SH-SY5Y (cell line): ENCODE data around the gene CYP27B1.

ENCODE experiments used
- GATA2 ChIP-seq: IDR thresholded peaks from 2 replicates; pipeline ENCODE4 v1.6.1; 2011; ENCODE audit warnings: mild to moderate bottlenecking, low read depth, low read length
- GATA3 ChIP-seq: IDR thresholded peaks from 2 replicates; pipeline ENCODE4 v1.6.1; 2011; ENCODE audit warnings: low read depth, mild to moderate bottlenecking, low read length, moderate library complexity

CYP27B1 gene

DNA sequence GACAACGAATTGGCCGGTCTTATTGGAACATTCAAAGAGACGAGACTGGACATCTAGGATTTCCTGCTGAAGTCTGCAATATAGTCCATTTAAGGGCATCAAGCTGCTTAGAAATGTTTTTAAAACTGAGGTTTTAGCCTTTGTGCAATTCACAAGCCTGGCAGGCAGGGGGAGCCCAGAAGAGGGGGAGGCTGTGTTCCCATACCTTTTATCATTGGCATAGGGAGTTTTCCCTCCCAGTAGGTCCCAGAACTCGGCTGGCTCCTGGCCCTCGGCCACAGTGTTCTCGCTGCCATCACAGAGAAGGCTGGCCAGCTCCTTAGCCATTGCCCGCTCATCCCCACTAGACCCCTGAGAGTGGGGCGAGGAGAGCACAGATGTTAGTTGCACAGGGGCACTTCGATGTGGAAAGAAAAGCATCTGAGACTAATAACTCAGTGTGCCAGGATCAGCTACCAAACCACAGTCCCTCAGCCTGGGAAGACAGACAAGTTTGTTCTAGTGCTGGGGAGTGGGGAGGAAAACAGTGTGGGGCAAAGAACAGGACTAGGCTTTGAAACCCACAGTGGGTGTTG lies 36.5 kb upstream of the CYP27B1 start:
- TF ChIP-seq GATA3, result no peak
- TF ChIP-seq GATA2, result no peak

DNA sequence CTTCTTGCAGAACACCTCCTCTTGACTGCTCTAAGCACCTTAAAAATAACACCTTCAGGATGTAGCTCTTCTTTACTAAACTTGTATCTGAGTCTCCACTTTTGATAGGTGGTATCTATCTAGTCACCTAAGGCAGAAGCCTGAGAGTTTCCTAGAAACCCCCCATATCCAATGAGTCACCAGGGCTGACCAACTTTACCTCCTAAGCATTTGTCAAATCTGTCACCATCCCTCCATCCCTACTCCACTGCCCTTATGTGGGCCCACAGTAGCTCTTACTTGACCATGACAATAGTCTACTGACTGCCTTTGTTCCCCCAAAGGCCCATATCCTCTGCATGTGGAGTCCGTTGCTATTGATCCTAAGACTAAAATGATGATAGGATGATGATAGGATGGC lies 35.7 kb upstream of the CYP27B1 start:
- TF ChIP-seq GATA3 (no peak), GATA2 (no peak)

DNA sequence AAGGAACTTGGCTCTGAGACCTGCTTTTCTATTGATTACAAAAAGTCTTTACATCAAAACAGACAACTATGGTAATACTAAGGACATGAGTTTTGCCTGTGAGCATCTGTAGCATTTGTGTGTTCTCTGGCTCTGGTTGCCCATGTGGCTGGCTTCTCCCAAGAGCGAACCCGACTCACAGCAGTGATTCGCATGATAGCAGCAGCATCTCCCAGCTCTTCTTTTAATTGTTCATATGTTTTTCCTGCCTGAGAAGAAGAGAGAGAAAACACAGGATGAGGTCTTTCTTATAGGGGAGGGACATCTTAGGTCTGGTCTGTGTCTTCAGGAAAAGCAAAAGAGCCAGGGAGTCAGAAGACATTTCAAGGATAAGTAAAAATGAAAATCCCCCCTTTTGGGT lies 34.1 kb upstream of the CYP27B1 start:
- no peak for TF ChIP-seq GATA3
- no peak for TF ChIP-seq GATA2

DNA sequence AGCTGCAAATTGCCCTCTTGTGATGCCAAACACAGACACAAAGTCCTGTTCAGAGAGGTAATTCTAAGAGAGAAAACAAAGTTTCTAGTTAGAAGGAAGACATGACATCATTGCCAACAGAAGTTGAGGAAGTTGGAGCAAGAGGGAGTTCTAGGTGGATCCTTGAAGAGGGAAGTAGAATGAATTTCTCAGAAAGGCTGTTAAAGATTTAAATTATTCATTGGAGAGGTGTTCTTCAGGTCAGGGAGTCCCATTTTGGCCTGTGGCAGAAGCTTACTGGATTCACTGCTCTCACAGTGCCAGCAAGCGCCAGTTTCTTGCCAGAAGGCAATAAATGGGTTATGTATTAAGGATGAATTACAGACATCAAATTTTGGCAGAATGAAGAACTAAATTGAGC lies 31.1 kb upstream of the CYP27B1 start:
- TF ChIP-seq GATA3, result no peak
- TF ChIP-seq GATA2, result no peak

DNA sequence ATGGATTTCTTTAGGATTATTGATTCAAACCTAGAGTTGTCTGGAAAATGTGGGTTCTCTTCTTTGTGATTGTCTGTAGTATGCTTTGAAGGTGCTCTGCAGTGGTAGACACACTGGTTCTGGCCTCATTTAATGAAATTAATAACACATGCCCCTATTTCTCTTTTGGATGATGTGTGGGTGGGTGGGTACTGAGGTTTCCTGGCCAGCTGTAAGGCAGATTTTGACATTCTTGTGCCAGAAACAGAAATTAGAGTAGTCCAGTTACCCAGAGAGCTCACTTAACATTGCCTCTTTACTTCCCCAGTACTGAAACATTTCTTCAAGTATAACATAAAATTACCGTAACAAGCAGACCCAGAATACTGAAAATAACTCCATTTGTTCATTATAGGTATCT lies 30.1 kb upstream of the CYP27B1 start:
- TF ChIP-seq GATA3, result no peak
- no peak for TF ChIP-seq GATA2

DNA sequence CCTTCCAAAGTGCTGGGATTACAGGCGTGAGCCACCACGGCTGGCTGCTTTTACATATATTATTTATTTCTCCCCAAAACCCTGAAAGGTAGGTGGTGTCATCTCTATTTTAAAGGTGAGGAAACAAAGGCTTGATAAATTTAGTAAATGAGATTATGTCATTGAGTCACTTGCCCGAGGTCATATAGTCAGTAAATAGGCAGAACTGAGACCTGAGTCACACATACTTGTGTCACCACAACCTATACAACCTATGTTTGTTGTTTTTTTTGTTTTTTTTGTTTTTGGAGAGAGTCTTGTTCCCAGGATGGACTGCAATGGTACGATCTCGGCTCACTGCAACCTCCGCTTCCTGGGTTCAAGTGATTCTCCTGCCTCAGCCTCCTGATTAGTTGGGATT lies 28.5 kb upstream of the CYP27B1 start:
- no peak for TF ChIP-seq GATA3
- no peak for TF ChIP-seq GATA2

DNA sequence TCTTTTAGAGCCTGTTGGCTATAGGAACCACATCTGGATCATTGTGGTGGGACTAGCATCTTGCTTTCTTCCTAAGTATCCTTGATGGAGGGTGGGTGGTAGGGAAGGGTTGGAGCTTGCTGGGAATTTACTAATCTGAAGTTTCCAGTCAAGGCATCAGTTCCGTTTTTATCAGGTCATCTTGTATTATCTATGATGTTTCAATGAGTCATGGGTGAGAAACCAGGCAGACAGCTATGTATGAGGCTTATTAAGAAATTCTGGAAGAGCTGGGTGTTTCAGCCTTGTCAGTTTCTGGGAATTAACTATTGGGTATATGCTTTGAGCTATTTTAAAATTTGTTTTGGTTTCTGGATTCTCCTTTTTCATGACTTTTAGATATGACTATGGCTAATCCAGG lies 27.0 kb upstream of the CYP27B1 start:
- no peak for TF ChIP-seq GATA2
- no peak for TF ChIP-seq GATA3

DNA sequence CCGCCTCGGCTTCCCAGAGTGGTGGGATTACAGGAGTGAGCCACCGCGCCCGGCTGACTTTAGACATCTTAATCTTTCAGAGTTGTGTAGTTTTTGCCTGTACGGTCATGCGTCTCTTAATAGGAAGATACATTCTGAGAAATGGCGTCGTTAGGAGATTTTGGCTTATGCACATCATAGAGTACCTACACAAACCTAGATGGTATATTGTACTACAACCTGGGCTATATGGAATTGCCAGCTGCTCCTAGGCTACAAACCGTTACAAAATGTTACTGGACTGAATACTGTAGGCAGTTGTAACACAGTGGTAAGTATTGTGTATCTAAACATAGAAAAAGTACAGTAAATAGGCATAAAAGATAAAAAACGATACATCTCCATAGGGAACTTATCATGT lies 17.0 kb upstream of the CYP27B1 start:
- no peak for TF ChIP-seq GATA3
- no peak for TF ChIP-seq GATA2

DNA sequence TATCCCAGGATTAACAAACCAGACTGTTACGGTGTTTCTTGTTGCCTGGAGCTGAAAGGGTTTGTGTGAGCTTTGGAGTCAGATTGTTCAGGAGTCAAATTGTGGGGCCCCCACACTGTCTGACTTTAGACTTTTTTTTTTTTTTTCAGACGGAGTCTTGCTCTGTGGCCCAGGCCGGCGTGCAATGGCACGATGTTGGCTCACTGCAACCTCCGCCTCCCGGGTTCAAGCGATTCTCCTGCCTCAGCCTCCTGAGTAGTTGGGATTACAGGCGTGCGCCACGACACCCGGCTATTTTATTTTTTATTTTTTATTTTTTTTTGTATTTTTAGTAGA lies 16.6 kb upstream of the CYP27B1 start:
- no peak for TF ChIP-seq GATA2
- no peak for TF ChIP-seq GATA3

DNA sequence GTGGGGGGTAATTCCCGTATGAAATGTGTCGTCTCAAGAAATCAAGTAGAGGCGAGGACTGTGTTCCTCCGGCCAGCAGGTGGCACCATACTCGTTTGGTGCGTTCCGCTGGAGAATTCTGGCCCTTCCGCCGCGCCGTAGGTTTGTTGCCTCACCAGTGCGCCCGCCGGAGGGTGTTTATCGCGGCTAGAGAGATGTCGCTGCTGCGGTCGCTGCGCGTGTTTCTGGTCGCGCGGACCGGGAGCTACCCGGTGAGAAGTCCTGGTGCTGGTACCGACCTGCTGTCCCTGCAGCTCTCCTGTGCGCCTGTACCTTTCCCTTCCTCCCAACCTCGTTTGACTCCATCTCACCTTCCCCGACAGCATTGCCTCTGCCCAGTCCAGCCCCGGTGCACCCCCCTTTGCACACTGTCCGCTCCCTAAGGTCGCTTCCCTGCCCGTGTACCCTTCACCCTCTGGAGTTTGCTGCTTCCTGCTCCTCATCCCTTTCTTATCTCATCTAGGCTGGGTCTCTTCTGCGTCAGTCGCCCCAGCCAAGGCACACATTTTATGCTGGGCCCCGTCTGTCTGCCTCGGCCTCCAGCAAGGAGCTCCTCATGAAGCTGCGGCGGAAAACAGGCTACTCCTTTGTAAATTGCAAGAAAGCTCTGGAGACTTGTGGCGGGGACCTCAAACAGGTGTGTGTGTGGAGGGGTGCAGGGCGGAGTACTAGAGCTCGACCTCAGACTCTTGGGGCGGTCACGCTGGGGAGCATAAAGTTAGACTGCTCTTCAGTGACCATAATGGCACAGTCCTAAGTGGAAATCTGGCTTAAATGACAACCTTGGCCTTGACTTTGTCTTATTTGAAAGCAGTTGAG lies 16.0 kb upstream of the CYP27B1 start, which contains the start of gene TSFM:
TSS of gene TSFM (plus strand) at position 180 of the 858 bp plus-strand sequence. CDS start at position 195, 15 bp downstream.
- no peak for TF ChIP-seq GATA3
- peak; percentile 46; the same call in 1 of the 2 replicates for TF ChIP-seq GATA2

DNA sequence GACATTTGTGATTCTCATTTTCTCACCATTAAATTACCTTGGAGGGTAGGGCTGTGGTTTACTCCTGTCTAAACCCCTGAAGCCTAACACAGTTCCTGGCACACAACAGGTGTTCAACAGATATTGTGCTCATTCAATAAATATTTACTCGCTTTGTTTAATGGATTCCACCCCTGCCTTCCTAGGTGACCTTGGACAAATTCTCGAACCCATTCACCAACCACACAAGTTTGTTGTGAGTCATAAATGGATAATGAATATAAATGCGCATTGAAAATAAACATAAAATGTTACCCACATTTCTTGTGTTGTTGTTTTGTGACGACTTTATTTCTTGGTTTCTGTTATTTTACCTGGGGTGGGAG lies 15.3 kb upstream of the CYP27B1 start:
- no peak for TF ChIP-seq GATA2
- no peak for TF ChIP-seq GATA3

DNA sequence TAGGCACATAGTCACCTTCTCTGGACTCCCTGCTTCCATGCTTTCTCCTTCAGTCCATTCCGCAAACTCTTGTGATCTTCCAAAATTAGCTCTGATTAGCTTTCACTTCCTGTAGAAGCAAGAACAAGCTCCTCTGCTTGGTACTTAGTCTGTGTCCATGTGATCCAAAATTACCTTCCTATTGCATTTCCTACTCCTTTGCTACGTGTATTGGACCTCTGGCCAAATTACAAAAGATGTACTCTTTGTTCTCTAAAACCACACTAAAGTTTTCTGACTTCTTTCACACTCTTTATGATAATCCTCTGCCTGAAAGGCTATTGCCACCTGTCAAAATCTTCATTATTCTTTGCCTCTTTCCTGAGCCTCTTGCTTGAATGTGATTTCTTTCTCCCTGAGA lies 14.9 kb upstream of the CYP27B1 start:
- TF ChIP-seq GATA2 (no peak), GATA3 (no peak)

DNA sequence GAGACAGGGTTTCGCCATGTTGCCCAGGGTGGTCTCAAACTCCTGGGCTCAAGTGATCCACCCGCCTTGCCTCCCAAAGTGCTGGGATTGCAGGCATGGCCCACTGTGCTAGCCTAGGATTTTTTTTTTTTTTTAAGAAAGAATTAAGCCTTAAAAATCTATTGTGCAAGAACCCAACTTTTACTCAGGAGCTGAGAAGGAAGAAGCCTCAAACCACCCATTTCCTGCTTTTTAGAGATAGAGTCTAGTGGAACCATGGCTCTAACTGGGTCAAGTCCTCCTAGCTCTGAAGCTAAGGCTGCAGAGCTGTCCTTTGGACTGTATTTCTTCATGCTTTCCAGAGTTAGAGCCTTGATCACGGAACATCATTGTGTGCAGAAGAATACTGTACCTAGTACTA lies 14.4 kb upstream of the CYP27B1 start:
- TF ChIP-seq GATA3, result no peak
- no peak for TF ChIP-seq GATA2

DNA sequence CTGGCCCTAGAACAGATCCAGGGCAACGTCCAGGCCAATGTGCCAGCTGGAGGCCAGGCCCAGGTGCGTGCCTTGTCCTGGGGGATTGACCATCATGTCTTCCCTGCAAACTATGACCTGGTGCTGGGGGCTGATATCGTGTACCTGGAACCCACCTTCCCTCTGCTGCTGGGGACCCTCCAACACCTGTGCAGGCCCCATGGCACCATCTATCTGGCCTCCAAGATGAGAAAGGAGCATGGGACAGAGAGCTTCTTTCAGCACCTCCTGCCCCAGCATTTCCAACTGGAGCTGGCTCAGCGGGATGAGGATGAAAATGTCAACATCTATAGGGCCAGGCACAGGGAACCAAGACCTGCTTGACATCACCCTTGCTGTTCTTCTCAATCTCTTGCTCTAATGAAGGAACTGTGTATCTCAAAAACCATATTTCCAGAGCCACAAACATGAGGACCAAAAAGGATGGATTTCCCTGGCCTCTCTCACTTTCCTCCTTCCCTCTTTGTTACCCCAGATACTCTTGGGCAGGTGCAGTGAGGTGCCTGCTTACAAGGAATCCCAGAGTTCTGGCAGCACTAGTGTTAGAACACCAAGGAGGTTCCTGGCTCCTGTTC lies 13.5 kb upstream of the CYP27B1 start:
- TF ChIP-seq GATA3, result no peak
- no peak for TF ChIP-seq GATA2

DNA sequence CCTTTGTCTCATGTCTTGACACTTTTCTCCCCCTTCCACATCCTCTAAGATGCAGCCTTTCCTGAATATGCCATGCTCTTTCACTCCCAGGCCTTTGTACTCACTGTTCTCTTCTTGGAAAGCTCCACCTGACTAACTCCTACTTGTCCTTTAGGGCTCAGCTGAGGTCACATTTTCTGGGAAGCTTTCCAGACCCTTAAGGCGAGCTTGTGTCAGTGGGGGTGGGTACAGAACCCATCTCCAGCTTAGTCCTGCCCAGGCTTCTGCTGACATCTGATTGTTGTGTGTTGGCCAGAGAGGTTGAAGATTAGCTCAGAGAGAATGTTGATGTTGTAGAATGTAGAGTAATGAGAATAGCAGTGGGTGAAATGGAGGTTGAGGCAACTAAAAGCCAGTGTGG lies 12.9 kb upstream of the CYP27B1 start:
- TF ChIP-seq GATA2, result no peak
- TF ChIP-seq GATA3, result no peak
